ENCODE measurements around the gene COPS3.

DNA sequence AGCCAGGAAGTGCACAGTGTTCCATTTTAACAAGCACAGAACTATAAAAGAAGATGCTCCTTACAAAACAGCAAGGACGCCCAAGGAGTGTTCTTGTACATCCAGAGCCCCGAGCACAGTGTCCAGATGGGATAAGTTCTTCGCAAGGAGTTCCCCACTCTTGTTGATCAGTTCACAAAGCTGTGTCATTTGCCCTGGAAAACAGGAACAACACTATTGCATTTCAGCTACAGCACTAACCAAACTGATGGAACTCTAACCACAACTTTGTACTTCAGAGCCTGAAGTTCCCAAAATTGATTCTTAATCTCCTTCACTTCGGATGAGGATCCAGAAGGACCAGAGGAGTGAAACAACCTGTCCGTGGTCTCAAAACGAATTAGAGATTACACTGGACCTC, 5.1 kb downstream of the COPS3 start:
- TF ChIP-seq CTCF (IDR thresholded peaks at IDR 0.05): no peak
- no peak for TF ChIP-seq POLR2A (IDR thresholded peaks at IDR 0.05)
- TF ChIP-seq POLR2AphosphoS5 (IDR thresholded peaks at IDR 0.05): no peak
- no peak for TF ChIP-seq EP300 (IDR thresholded peaks at IDR 0.05)
